GM12878 (cell line): ENCODE measurements around the gene EFNA1.

ENCODE experiments used
- ATF7 ChIP-seq: fragments of 450-650 bp; IDR thresholded peaks from 2 replicates; pipeline ENCODE4 v1.6.1; 2016; ENCODE audit warnings: low read depth, mild to moderate bottlenecking
- CBX3 ChIP-seq: fragments of 200-600 bp; sonication (generic); IDR thresholded peaks from 2 replicates; pipeline ENCODE4 v1.6.1; 2016; ENCODE audit warnings: low read depth, borderline replicate concordance
- EZH2 ChIP-seq: IDR thresholded peaks from 2 replicates; pipeline ENCODE4 v1.6.1; 2012; ENCODE audit warnings: low read depth, mild to moderate bottlenecking, control low read depth, inconsistent platforms, low read length, borderline replicate concordance; ENCODE audit not compliant: control insufficient read depth
- KDM1A ChIP-seq: fragments of 200-600 bp; sonication (generic); IDR thresholded peaks from 2 replicates; pipeline ENCODE4 v1.6.1; 2016; ENCODE audit warnings: borderline replicate concordance
- POLR2A ChIP-seq: IDR thresholded peaks from 2 replicates; pipeline ENCODE4 v1.6.1; 2011; ENCODE audit warnings: low read depth, mild to moderate bottlenecking, low read length
- RFX5 ChIP-seq: IDR thresholded peaks from 2 replicates; pipeline ENCODE4 v1.6.1; 2011; ENCODE audit warnings: low read depth, low read length, improper control_type of control experiment
- SP1 ChIP-seq: IDR thresholded peaks from one replicate; pipeline ENCODE4 v1.6.1; 2011; ENCODE audit warnings: low read depth, low read length
- TCF7 ChIP-seq: IDR thresholded peaks from 2 replicates; pipeline ENCODE4 v1.6.1; 2014; ENCODE audit warnings: antibody characterized with exemption, borderline replicate concordance
- ZNF207 ChIP-seq: fragments of 450-650 bp; IDR thresholded peaks from 2 replicates; pipeline ENCODE4 v1.6.1; 2014; ENCODE audit warnings: antibody characterized with exemption, mild to moderate bottlenecking, borderline replicate concordance
- TF ChIP-seq, protein P1 (sequence below), 3 experiments: IDR thresholded peaks in 2 of 3; conservative IDR thresholded peaks in 1 of 3; 2 replicates each; pipeline ENCODE4 v1.5.1; 2011; ENCODE audit warnings: low read depth in 3 of 3, low read length in 3 of 3, mild to moderate bottlenecking in 3 of 3, control low read depth in 2 of 3, moderate library complexity in 2 of 3, inconsistent platforms in 1 of 3, mixed read lengths in 1 of 3; ENCODE audit not compliant: control insufficient read depth in 2 of 3, insufficient read depth in 1 of 3; ENCODE audit errors: extremely low read depth in 1 of 3
- TF ChIP-seq, protein P2 (sequence below): IDR thresholded peaks from 2 replicates; pipeline ENCODE4 v1.6.1; 2011; ENCODE audit warnings: low read depth, mild to moderate bottlenecking, low read length, moderate library complexity, borderline replicate concordance; ENCODE audit errors: extremely low read depth

DNA sequence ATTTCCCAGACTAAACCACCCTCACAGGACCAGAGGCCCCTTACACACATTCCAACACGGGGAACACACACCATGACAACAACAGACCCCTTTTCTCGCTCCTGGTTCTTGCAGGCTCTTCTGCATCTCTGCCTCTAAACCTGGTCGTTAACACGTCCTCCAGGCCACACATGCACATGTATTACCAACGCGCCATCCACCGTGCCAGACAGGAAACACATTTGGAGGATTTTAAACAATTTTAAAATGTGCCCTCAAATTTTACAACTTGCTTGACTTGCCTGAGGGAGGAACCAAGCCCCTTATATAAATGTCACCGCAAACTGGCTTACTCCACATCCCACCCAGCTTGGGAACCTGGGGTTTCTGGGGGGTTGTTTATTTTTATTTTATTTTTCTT, 16.9 kb upstream of the EFNA1 start:
- no peak for TF ChIP-seq ZNF207
- TF ChIP-seq EZH2: no peak
- TF ChIP-seq KDM1A: no peak
- TF ChIP-seq SP1: no peak
- TF ChIP-seq TCF7: no peak
- TF ChIP-seq RFX5: no peak
- TF ChIP-seq, protein P1, sequence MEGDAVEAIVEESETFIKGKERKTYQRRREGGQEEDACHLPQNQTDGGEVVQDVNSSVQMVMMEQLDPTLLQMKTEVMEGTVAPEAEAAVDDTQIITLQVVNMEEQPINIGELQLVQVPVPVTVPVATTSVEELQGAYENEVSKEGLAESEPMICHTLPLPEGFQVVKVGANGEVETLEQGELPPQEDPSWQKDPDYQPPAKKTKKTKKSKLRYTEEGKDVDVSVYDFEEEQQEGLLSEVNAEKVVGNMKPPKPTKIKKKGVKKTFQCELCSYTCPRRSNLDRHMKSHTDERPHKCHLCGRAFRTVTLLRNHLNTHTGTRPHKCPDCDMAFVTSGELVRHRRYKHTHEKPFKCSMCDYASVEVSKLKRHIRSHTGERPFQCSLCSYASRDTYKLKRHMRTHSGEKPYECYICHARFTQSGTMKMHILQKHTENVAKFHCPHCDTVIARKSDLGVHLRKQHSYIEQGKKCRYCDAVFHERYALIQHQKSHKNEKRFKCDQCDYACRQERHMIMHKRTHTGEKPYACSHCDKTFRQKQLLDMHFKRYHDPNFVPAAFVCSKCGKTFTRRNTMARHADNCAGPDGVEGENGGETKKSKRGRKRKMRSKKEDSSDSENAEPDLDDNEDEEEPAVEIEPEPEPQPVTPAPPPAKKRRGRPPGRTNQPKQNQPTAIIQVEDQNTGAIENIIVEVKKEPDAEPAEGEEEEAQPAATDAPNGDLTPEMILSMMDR (IDR thresholded peaks at IDR 0.05 in 2 of 3, conservative IDR thresholded peaks at IDR 0.05 in 1 of 3; ENCODE audit: control insufficient read depth in 2 of 3, extremely low read depth in 1 of 3, insufficient read depth in 1 of 3, low read depth in 3 of 3, low read length in 3 of 3): no peak
- TF ChIP-seq, protein P2, sequence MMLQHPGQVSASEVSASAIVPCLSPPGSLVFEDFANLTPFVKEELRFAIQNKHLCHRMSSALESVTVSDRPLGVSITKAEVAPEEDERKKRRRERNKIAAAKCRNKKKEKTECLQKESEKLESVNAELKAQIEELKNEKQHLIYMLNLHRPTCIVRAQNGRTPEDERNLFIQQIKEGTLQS: no peak
- TF ChIP-seq CBX3: no peak
- no peak for TF ChIP-seq POLR2A
- TF ChIP-seq ATF7: no peak
